ENCODE results near the gene FHOD3. TPM values are rescaled to one million over a fixed set of nuclear protein-coding genes. Genes with fewer than 3 reads are reported as not detected.

The FHOD3 gene
- total and polyA plus RNA-seq, 7 donors: 5.4 to 98.2 (median 20.2) TPM

DNA sequence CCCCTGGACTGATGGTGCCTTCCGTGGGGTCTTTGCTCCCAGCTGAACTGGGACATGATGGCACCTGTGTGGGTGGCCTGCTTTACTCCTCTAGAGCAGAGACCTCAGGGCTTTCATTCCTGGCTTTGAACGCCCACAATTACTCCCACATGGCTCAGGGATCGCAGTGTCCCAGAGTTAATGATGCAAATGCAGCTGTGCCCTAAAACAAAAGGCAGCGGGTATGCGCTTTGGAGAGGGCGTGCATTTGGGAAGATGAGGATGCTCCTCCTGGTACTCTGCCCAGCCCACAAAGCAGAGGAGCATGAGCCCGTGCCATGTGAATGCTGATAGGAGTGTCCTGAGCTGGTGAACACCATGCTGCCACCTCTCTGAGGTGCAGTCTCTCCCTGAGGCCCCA, 173.4 kb downstream of the FHOD3 start:
- Histone ChIP-seq H3K27me3 (ENCODE audit: insufficient read depth in 3 of 3, low read length in 2 of 3) (no peaks in the 10 kb centered on the region), H3K4me1 (peaks cover 18% of the 10 kb centered on the region), H3K9me3 (no peaks in the 10 kb centered on the region), H3K27ac (no peak overlapping the region), H3K4me3 (no peak overlapping the region), H3K36me3 (ENCODE audit: insufficient read depth in 1 of 2, low read depth in 1 of 2) (no peaks in the 10 kb centered on the region)
- no peak for ATAC-seq
- WGBS, 3 donors: 83 to 93% (median 84%) methylated on average over 7 of the region's 7 CpGs
- no peak for TF ChIP-seq CTCF (IDR thresholded peaks at IDR 0.05)
- intact Hi-C loops (cut with DNase I): no loop called here
- no peak for DNase-seq

GRCh38 chr18:36471393-36471792, 173.9 kb downstream of the FHOD3 start:
- 78 to 88% (median 84%) methylated on average over 5 of the region's 5 CpGs for WGBS, 3 donors
- Histone ChIP-seq H3K27ac (no peak overlapping the region), H3K9me3 (no peaks in the 10 kb centered on the region), H3K27me3 (ENCODE audit: insufficient read depth in 3 of 3, low read length in 2 of 3) (no peaks in the 10 kb centered on the region), H3K36me3 (ENCODE audit: insufficient read depth in 1 of 2, low read depth in 1 of 2) (no peaks in the 10 kb centered on the region), H3K4me3 (no peak overlapping the region), H3K4me1 (peaks cover 18% of the 10 kb centered on the region)
- TF ChIP-seq CTCF (IDR thresholded peaks at IDR 0.05): no peak
- ATAC-seq: no peak
- intact Hi-C loops (cut with DNase I): no loop called here
- DNase-seq: no peak

DNA sequence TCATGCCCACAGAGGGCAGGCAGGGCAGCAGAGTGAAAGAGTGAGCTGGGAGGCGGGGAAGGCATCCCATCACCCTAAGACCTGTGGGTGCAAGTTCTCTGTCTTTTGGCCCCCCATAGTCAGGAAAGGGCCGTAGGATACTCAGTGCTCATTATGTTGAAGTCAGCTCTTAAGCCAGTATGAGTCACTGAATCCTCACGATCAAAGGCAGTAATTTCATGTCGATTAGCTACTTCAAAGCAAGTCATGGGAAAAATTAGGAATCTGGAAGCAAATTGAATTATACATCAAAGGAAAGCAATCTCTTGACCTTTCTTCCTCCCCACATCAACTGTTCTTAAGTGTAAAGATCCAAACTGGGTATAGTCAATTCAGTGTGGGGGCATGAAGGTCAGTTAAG, 178.9 kb downstream of the FHOD3 start:
- TF ChIP-seq CTCF (IDR thresholded peaks at IDR 0.05): no peak
- intact Hi-C loops (cut with DNase I): no loop called here
- no peak for ATAC-seq
- Histone ChIP-seq H3K27me3 (ENCODE audit: insufficient read depth in 3 of 3, low read length in 2 of 3) (peaks cover 0 to 1% (median 0%) of the 10 kb centered on the region in 3 donors), H3K27ac (no peak overlapping the region), H3K4me3 (no peak overlapping the region), H3K4me1 (no peaks in the 10 kb centered on the region), H3K36me3 (ENCODE audit: insufficient read depth in 1 of 2, low read depth in 1 of 2) (no peaks in the 10 kb centered on the region), H3K9me3 (no peaks in the 10 kb centered on the region)
- WGBS, 3 donors: 74 to 86% (median 75%) methylated on average over 4 of the region's 4 CpGs
- no peak for DNase-seq

DNA sequence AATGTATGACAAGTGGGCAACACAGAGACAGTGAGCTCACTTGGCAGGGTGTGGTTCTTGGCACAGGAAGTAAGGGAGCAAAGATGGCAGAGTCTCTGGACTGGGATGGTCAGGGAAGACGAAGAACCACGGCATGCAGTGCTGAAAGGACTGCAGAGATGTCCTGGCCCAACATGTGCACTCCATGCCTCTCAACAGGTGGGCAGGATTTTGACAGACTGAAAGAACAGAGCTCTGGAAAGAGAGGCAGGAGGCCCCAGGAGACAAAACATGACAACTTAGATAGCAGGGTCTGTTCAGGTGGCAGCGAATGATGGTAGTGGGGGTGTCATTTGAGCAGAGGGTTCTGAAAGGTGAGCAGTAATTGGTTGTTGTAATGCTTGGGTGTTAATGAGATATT, 180.3 kb downstream of the FHOD3 start:
- 85 to 93% (median 90%) methylated on average over 3 of the region's 3 CpGs for WGBS, 3 donors
- Histone ChIP-seq H3K36me3 (ENCODE audit: insufficient read depth in 1 of 2, low read depth in 1 of 2) (no peaks in the 10 kb centered on the region), H3K9me3 (no peaks in the 10 kb centered on the region), H3K4me1 (peaks cover 3% of the 10 kb centered on the region), H3K27me3 (ENCODE audit: insufficient read depth in 3 of 3, low read length in 2 of 3) (peaks cover 0 to 1% (median 0%) of the 10 kb centered on the region in 3 donors), H3K27ac (no peak overlapping the region), H3K4me3 (no peak overlapping the region)
- no peak for ATAC-seq
- DNase-seq: no peak
- no peak for TF ChIP-seq CTCF (IDR thresholded peaks at IDR 0.05)
- intact Hi-C loops (cut with DNase I): no loop called here

DNA sequence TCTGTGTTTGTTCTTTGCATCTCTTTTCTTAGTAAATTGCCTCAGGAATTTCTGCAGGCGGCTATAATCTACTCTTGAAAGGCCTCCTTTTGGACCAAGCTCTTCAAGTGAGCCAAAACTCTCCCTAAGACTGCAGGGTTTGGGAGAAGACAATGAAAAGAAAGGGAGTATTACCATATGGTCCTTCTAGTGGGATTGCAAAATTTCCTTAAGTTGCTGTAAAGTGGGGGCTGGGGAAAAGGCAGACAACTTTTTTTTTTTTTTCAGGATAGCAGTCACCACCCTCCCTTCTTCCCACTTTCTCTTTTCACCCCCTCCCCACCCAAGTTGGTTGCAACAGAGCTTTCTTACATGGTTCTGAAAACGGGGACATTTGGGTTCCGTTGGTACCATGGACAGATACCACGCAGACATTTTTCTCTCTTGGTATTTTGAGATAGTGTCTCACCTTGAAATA, 183.7 kb downstream of the FHOD3 start:
- Histone ChIP-seq H3K4me3 (no peak overlapping the region), H3K9me3 (no peaks in the 10 kb centered on the region), H3K27me3 (ENCODE audit: insufficient read depth in 3 of 3, low read length in 2 of 3) (peaks cover 0 to 1% (median 0%) of the 10 kb centered on the region in 3 donors), H3K27ac (no peak overlapping the region), H3K36me3 (ENCODE audit: insufficient read depth in 1 of 2, low read depth in 1 of 2) (no peaks in the 10 kb centered on the region), H3K4me1 (peaks cover 8% of the 10 kb centered on the region)
- WGBS, 3 donors: 62 to 68% (median 66%) methylated on average over 4 of the region's 4 CpGs
- no peak for TF ChIP-seq CTCF (IDR thresholded peaks at IDR 0.05)
- DNase-seq: no peak
- no peak for ATAC-seq
- intact Hi-C loops (cut with DNase I): no loop called here
